Suprapubic skin (tissue), 4 donors: ENCODE measurements around the gene NFIA. TPM values are rescaled to one million over a fixed set of nuclear protein-coding genes. Genes with fewer than 3 reads are reported as not detected.
A peak's percentile ranks its signal among the peaks of the same experiment; 100 is the strongest.

Experiments
- DNase-seq, 2 donors: peaks; one replicate each; pipeline ENCODE4 v3.0.0-alpha.2; 2019; ENCODE audit warnings: low spot score in 2 of 2
- H3K27ac ChIP-seq: fragments of 200-600 bp; sonication (generic); one replicate; pipeline ENCODE4 v1.5.1; 2019
- H3K27me3 ChIP-seq: fragments of 200-600 bp; sonication (generic); one replicate; pipeline ENCODE4 v1.5.1; 2019
- H3K36me3 ChIP-seq: fragments of 200-600 bp; sonication (generic); one replicate; pipeline ENCODE4 v1.5.1; 2019
- H3K4me1 ChIP-seq: fragments of 200-600 bp; sonication (generic); one replicate; pipeline ENCODE4 v1.5.1; 2019
- H3K4me3 ChIP-seq: fragments of 200-600 bp; sonication (generic); one replicate; pipeline ENCODE4 v1.5.1; 2019; ENCODE audit warnings: mild to moderate bottlenecking
- H3K9me3 ChIP-seq: fragments of 200-600 bp; sonication (generic); one replicate; pipeline ENCODE4 v1.5.1; 2019
- CTCF ChIP-seq, 2 donors: fragments of 200-600 bp in 1 of 2; fragments of 450-650 bp in 1 of 2; sonication (generic) in 1 of 2; IDR thresholded peaks; one replicate each; pipeline ENCODE4 v1.5.1; 2016 to 2019; ENCODE audit warnings: antibody characterized with exemption in 2 of 2, mild to moderate bottlenecking in 1 of 2, moderate library complexity in 1 of 2
- EP300 ChIP-seq: sonication (generic); formaldehyde crosslinking; IDR thresholded peaks from one replicate; pipeline ENCODE4 v1.6.1; 2017; ENCODE audit warnings: antibody characterized with exemption
- POLR2A ChIP-seq, 2 donors: fragments of 450-650 bp; IDR thresholded peaks; one replicate each; pipeline ENCODE4 v1.6.1; 2017; ENCODE audit warnings: antibody characterized with exemption in 2 of 2, mild to moderate bottlenecking in 2 of 2, moderate library complexity in 2 of 2
- POLR2AphosphoS5 ChIP-seq, 3 donors: sonication (generic); formaldehyde crosslinking; IDR thresholded peaks; one replicate each; pipeline ENCODE4 v1.6.1; 2017; ENCODE audit warnings: antibody characterized with exemption in 3 of 3
- WGBS: methylation state at CpG from one replicate; pipeline ENCODE4 v1.1.5; 2018; 5-methylcytosine and 5-hydroxymethylcytosine counted together
- total RNA-seq, 4 donors: library from RNA; depleted of rRNA; stranded (reverse); fragments of >200 nt; gene quantifications; one replicate each; pipeline ENCODE4 v1.1.0, GENCODE V29; 2016

The NFIA gene
- total RNA-seq, 4 donors from 2014 or later: 30.1 to 54.2 (median 48.2) TPM

DNA sequence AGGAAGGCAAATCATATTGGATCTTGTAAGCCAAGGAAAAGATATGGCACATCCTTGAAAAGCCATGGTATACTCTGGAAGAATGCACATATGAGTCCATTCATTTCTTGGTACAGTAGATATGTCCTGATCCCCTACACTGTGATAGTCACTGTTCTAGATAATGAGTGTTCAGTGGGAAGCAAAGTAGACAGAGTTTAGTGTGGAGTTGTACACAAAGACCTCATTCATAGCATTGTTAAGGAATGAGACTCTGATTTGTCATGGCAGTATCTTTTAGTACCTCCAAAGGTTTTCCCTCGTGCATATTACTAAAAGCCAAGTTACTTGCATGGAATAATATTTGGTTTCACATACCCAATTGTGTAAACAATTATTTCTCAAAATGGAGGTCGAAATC lies 204.7 kb downstream of the NFIA start:
- Histone ChIP-seq H3K36me3 (no peaks in the 10 kb centered on the region), H3K27ac (peak overlapping the region; percentile 52), H3K9me3 (no peaks in the 10 kb centered on the region), H3K4me1 (peaks cover 15% of the 10 kb centered on the region), H3K27me3 (no peaks in the 10 kb centered on the region), H3K4me3 (no peak overlapping the region)
- DNase-seq: no peak
- 81% methylated on average over 2 of the region's 2 CpGs for WGBS
- TF ChIP-seq POLR2AphosphoS5 (IDR thresholded peaks at IDR 0.05) (no peak), CTCF (IDR thresholded peaks at IDR 0.05) (no peak), POLR2A (IDR thresholded peaks at IDR 0.05) (no peak), EP300 (no peak)

DNA sequence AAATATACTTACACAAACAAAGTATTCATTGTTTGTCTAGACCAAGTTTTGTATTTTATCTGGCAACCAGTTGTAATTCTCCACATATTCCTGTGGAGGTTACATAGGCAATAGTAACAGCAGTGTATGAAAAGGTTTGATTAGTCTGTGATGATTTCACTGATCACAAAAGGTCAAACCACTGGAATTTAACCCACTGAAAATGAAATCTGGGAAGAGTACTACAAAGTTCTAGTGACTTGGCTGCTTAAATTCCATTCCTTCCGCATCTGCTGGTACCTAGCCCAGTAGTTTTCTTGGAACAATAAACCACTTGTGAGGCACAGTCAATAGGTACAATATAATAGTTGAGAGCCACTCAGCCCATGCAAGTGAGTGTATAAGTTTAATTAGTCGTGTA lies 205.4 kb downstream of the NFIA start:
- peak in 1 of 3 donors; percentile 41 for TF ChIP-seq POLR2AphosphoS5 (IDR thresholded peaks at IDR 0.05)
- no peak for TF ChIP-seq POLR2A (IDR thresholded peaks at IDR 0.05)
- Histone ChIP-seq H3K27me3 (no peaks in the 10 kb centered on the region), H3K4me1 (peaks cover 16% of the 10 kb centered on the region), H3K36me3 (no peaks in the 10 kb centered on the region), H3K9me3 (no peaks in the 10 kb centered on the region), H3K27ac (peak overlapping the region; percentile 52), H3K4me3 (no peak overlapping the region)
- WGBS: 51% methylated on average over 2 of the region's 2 CpGs
- no peak for DNase-seq

DNA sequence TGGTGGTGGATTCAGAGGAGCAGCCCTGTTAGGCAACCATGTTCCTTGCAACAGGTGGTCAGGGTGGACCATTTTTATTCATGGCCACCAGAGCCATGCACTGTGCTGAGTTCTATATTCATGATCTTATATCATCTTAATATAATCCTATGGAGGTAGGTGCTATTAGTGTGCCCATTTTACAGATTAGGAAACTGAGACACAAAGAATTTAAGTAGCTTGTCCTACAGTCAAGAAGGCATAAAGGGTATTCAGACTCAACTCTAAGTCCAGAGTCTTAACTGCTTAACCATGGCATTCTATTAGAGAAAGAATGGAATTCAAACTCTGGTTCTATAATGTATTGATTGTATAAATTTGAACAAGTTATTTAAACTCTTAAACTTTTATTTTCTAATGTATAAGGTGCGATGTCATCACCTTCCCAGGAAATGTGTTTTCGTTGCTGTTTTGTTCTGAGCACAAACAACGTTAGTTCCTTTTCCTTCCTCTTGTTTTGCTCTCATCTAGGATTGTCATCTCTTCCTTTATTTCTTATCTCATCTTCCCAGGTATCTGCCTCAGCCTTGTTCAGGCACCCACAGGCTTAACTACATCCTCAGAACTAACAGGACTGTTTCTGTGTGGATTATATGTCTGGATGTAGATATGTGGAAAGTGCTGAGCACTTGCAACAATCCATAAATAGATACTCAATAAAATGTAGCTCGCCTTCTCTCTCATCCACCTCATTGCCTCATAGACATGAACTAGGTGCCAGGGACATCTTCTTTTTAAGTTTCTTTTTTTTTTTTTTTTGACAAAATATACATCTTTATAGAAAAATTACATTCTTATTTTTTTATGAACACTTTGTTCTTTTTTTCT lies 207.1 kb downstream of the NFIA start:
- H3K27me3 ChIP-seq: no peaks in the 10 kb centered on the region
- no peaks in the 10 kb centered on the region for H3K9me3 ChIP-seq
- WGBS: 81% methylated on average over 4 of the region's 4 CpGs
- no peak for DNase-seq
- peaks cover 26% of the 10 kb centered on the region for H3K4me1 ChIP-seq
- H3K36me3 ChIP-seq: no peaks in the 10 kb centered on the region
- no peak overlapping the region for H3K27ac ChIP-seq
- H3K4me3 ChIP-seq: no peak overlapping the region
- TF ChIP-seq CTCF (IDR thresholded peaks at IDR 0.05) (no peak), EP300 (no peak), POLR2A (IDR thresholded peaks at IDR 0.05) (no peak), POLR2AphosphoS5 (IDR thresholded peaks at IDR 0.05) (no peak)

GRCh38 chr1:61290525-61290924 lies 208.2 kb downstream of the NFIA start:
- Histone ChIP-seq H3K27ac (no peak overlapping the region), H3K27me3 (no peaks in the 10 kb centered on the region), H3K4me1 (peaks cover 23% of the 10 kb centered on the region), H3K9me3 (no peaks in the 10 kb centered on the region), H3K36me3 (no peaks in the 10 kb centered on the region), H3K4me3 (no peak overlapping the region)
- TF ChIP-seq CTCF (IDR thresholded peaks at IDR 0.05) (no peak), EP300 (no peak), POLR2AphosphoS5 (IDR thresholded peaks at IDR 0.05) (no peak), POLR2A (IDR thresholded peaks at IDR 0.05) (no peak)
- 73% methylated on average over 3 of the region's 3 CpGs for WGBS
- DNase-seq: no peak

GRCh38 chr1:61293197-61293596 lies 210.8 kb downstream of the NFIA start:
- H3K9me3 ChIP-seq: no peaks in the 10 kb centered on the region
- peaks cover 13% of the 10 kb centered on the region for H3K4me1 ChIP-seq
- H3K27me3 ChIP-seq: no peaks in the 10 kb centered on the region
- no peak overlapping the region for H3K4me3 ChIP-seq
- DNase-seq: no peak
- WGBS: 61% methylated on average over 2 of the region's 2 CpGs
- H3K27ac ChIP-seq: peak overlapping the region; percentile 35
- no peaks in the 10 kb centered on the region for H3K36me3 ChIP-seq
- TF ChIP-seq POLR2A (IDR thresholded peaks at IDR 0.05) (no peak), EP300 (no peak), POLR2AphosphoS5 (IDR thresholded peaks at IDR 0.05) (no peak), CTCF (IDR thresholded peaks at IDR 0.05) (no peak)
